ENCODE data around the gene ZNF555.
"Not testable (repeated sequence)": the region's sequence is repeated elsewhere in the genome, so short reads cannot be mapped to it uniquely, and the experiment has no call there.

The ZNF555 gene

GRCh38 chr19:2865334-2866100 is 24.2 kb downstream of the ZNF555 start:
- H3K4me3 ChIP-seq (ENCODE audit: low read length) = no peak overlapping the region
- DNase-seq (ENCODE audit: low read depth) = no peak
- no peak for TF ChIP-seq CTCF (conservative IDR thresholded peaks at IDR 0.05; ENCODE audit: low read depth, low read length)

GRCh38 chr19:2866495-2867024 is 25.3 kb downstream of the ZNF555 start:
- no peak overlapping the region for H3K4me3 ChIP-seq (ENCODE audit: low read length)
- TF ChIP-seq CTCF (conservative IDR thresholded peaks at IDR 0.05; ENCODE audit: low read depth, low read length) = no peak
- no peak for DNase-seq (ENCODE audit: low read depth)

DNA sequence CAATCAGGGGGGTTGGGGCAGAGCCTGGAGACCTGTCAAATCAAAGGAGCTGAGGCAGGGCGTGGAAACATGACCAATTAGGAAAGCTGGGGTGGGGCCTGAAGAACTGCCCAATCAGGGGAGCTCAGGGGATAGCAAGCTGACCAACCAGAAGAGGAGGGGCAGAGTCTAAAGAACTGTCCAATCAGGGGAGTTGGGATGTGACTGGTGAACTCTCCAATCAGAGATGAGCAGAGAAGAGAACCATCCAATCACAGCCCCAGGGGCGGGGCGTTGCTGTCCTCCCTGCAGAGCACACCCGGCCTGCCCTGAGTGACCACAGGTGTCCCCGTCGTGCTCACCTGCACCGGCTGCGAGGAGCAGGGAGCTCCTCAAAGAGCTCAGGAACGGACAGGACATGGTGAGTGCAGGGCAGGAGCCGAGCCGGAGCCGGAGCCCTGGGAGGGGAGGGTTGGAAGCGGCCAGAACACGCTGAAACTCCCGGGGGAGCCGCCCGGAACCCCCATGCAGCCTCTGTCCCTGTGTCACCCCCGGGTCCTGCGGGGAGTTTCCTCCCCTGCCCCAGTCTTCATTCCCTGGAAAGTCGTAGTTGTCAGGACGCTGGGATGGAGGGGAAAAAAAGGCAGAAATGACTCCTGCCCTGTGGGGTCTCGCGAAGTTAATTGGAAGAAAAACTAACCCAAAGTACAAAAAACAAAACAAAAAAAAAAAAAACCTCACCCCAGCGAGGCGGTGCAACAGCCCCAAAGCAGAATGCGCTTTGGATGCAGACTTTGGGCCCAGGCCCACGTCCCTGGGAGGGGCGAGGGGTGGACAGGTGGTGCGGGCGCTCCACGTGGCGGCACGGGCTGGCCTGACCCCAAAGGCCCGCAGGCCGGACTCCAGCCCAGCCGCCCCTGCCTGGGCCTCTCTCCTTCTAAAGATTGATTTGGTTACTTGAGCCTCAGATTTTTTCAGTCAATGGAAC is 26.0 kb downstream of the ZNF555 start, which contains the start of gene ZNF556:
TSS of gene ZNF556 (plus strand) at position 311 of the 967 bp plus-strand sequence. CDS start at position 398, 87 bp downstream.
- no peak for TF ChIP-seq CTCF (conservative IDR thresholded peaks at IDR 0.05; ENCODE audit: low read depth, low read length)
- no peak within 1 kb of the TSS for H3K4me3 ChIP-seq (ENCODE audit: low read length)
- DNase-seq (ENCODE audit: low read depth) = no peak

- TF ChIP-seq CTCF (conservative IDR thresholded peaks at IDR 0.05; ENCODE audit: low read depth, low read length) = no peak
- no peak for DNase-seq (ENCODE audit: low read depth)
- no peak overlapping the region for H3K4me3 ChIP-seq (ENCODE audit: low read length)
These were observed 28.3 kb downstream of the ZNF555 start for GRCh38 chr19:2869618-2870017.

DNA sequence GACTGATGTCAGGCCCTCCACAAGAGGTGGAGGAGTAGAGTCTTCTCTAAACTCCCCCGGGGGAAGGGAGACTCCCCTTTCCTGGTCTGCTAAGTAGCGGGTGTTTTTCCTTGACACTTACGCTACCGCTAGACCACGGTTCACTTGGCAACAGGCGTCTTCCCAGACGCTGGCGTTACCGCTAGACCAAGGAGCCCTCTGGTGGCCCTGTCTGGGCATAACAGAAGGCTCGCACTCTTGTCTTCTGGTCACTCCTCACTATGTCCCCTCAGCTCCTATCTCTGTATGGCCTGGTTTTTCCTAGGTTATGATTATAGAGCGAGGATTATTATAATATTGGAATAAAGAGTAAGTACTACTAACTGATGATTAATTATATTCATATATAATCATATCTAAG is 30.9 kb downstream of the ZNF555 start:
- DNase-seq (ENCODE audit: low read depth); H3K4me3 ChIP-seq (ENCODE audit: low read length): not testable (repeated sequence)
- TF ChIP-seq CTCF (conservative IDR thresholded peaks at IDR 0.05; ENCODE audit: low read depth, low read length) = peak; percentile 23

- DNase-seq (ENCODE audit: low read depth) = no peak
- H3K4me3 ChIP-seq (ENCODE audit: low read length) = no peak overlapping the region
- no peak for TF ChIP-seq CTCF (conservative IDR thresholded peaks at IDR 0.05; ENCODE audit: low read depth, low read length)
These were observed 36.4 kb downstream of the ZNF555 start for GRCh38 chr19:2877398-2878331.
